Ovary (tissue), 9 donors: ENCODE measurements around the gene KRT3. TPM values are rescaled to one million over a fixed set of nuclear protein-coding genes. Genes with fewer than 3 reads are reported as not detected.

Source experiments
- DNase-seq, 5 donors: peaks; one replicate each; pipeline ENCODE4 v3.0.0-alpha.2; 2019 to 2020
- H3K27ac ChIP-seq, 2 donors: fragments of 200-600 bp; one replicate each; pipeline versions ENCODE4 v1.5.1 to v1.8.0; 2019 to 2022
- H3K27me3 ChIP-seq: fragments of 200-600 bp; one replicate; pipeline ENCODE4 v1.8.0; 2022
- H3K36me3 ChIP-seq: fragments of 200-600 bp; sonication (generic); one replicate; pipeline ENCODE4 v1.5.1; 2019
- H3K4me1 ChIP-seq: one replicate; pipeline ENCODE4 v1.8.1; 2013; ENCODE audit warnings: mild to moderate bottlenecking, moderate library complexity; ENCODE audit not compliant: insufficient read depth
- H3K4me3 ChIP-seq: fragments of 200-600 bp; sonication (generic); one replicate; pipeline ENCODE4 v1.5.1; 2017
- H3K9me3 ChIP-seq, 2 donors: fragments of 200-600 bp in 1 of 2; sonication (generic) in 1 of 2; one replicate each; pipeline versions ENCODE4 v1.5.1 to v1.8.1; 2013 to 2019; ENCODE audit warnings: mild to moderate bottlenecking in 1 of 2, moderate library complexity in 1 of 2
- EP300 ChIP-seq: sonication (generic); formaldehyde crosslinking; IDR thresholded peaks from one replicate; pipeline ENCODE4 v1.6.1; 2017; ENCODE audit warnings: antibody characterized with exemption
- POLR2A ChIP-seq: fragments of 450-650 bp; IDR thresholded peaks from one replicate; pipeline ENCODE4 v1.6.1; 2017; ENCODE audit warnings: antibody characterized with exemption, mild to moderate bottlenecking, moderate library complexity
- WGBS, 3 donors: extraction: QIAGEN DNeasy Blood & Tissue Kit in 1 of 3; methylation state at CpG; one replicate each; pipeline versions ENCODE4 v1.1.5 to v1.1.7; 2013 to 2017; 5-methylcytosine and 5-hydroxymethylcytosine counted together
- intact Hi-C, 4 donors: fragments of 100-400 bp; cut with DNase I; formaldehyde crosslinking; loops; one replicate each; pipeline versions ENCODE4 v1.11.0 to v1.15.1; 2022 to 2023
- polyA plus RNA-seq, 2 donors: library from polyadenylated mRNA; stranded (reverse); fragments of 200-250 nt in 1 of 2; fragments of 350-450 nt in 1 of 2; fragmentation: Illumina TruSeq in 1 of 2; extraction: RNeasy Lipid Tissue Mini Kit (QIAGEN cat#74804) in 1 of 2; gene quantifications; one replicate each; pipeline ENCODE4 v1.2.3, GENCODE V29; 2013 to 2014
- total RNA-seq, 7 donors: library from RNA; depleted of rRNA in 2 of 7; stranded (reverse); fragments of >200 nt in 2 of 7; fragmentation: NEBNext Ultra II Directional in 3 of 7; extraction: Animal tissue kit (Norgen Biotek cat#: 25700) in 3 of 7; gene quantifications; one replicate each; pipeline versions ENCODE4 v1.1.0 to v1.2.4, GENCODE V29; 2016 to 2023
- TF ChIP-seq, protein P1 (sequence below), 3 donors: fragments of 450-650 bp in 2 of 3; fragments of 200-600 bp in 1 of 3; IDR thresholded peaks; one replicate each; pipeline versions ENCODE4 v1.5.1 to v1.8.0; 2016 to 2022; ENCODE audit warnings: antibody characterized with exemption in 3 of 3, mild to moderate bottlenecking in 1 of 3
- donor health status: DM: no; HTN: no; CAD: no; lungs with moderate emphysema.
- donor health status: DM: no; HTN: no; CAD: no.
- donor health status: Bipolar disorder and iron deficiency.
- donor health status: DM: yes; HTN: yes; CAD: no.
- donor health status: DM: no; HTN: no; CAD: no.
- donor health status: DM: yes; HTN: yes; CAD: no.

KRT3 gene
- total and polyA plus RNA-seq, 9 donors, result not detected

DNA sequence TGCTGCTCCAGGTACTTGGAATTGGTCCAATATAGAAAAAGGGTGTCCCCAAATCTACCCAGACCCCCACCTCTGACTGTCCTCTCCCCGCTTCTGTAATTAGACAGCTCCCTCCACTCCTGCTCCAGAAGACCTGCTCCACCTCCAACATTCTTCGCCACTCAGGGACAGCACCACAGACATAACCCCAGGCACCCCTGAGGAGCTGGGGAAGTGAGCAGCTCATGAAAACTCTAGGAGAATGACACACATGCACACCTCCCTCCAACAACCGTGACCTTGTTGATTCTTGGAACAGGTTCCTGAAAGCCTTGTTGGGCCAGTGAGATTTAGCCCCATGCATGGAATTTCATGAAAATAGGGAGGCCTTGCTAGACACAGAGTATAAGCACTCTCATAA is 9.8 kb upstream of the KRT3 start:
- Histone ChIP-seq H3K9me3 (no peaks in the 10 kb centered on the region), H3K27me3 (no peaks in the 10 kb centered on the region), H3K27ac (no peak overlapping the region), H3K4me3 (no peak overlapping the region), H3K36me3 (no peaks in the 10 kb centered on the region), H3K4me1 (no peaks in the 10 kb centered on the region)
- no peak for DNase-seq
- intact Hi-C loops, result no loop called here
- WGBS, 3 donors, result 48 to 62% (median 55%) methylated on average over 3 of the region's 3 CpGs
- no peak for TF ChIP-seq EP300
- TF ChIP-seq, protein P1, sequence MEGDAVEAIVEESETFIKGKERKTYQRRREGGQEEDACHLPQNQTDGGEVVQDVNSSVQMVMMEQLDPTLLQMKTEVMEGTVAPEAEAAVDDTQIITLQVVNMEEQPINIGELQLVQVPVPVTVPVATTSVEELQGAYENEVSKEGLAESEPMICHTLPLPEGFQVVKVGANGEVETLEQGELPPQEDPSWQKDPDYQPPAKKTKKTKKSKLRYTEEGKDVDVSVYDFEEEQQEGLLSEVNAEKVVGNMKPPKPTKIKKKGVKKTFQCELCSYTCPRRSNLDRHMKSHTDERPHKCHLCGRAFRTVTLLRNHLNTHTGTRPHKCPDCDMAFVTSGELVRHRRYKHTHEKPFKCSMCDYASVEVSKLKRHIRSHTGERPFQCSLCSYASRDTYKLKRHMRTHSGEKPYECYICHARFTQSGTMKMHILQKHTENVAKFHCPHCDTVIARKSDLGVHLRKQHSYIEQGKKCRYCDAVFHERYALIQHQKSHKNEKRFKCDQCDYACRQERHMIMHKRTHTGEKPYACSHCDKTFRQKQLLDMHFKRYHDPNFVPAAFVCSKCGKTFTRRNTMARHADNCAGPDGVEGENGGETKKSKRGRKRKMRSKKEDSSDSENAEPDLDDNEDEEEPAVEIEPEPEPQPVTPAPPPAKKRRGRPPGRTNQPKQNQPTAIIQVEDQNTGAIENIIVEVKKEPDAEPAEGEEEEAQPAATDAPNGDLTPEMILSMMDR (IDR thresholded peaks at IDR 0.05), result no peak
- no peak for TF ChIP-seq POLR2A

DNA sequence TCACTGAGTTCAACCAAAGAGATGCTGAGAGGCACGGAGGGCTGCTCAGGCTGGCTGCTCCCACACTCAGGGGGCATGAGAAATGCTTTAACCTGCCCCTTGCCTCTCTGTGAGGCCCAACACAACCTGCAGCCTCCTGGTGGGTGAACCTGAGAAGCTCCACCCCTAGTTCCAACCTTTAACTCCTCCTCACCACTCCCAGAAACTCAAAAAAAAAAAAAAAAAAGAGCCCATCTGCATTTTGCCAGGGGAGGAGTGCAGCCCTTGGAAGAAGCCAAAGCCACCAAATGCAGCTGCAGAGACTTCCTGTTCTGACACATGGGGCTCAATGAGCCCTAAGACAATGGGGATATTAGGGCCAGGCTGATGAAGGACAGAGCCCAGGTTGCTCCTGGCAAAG is 9.1 kb upstream of the KRT3 start:
- Histone ChIP-seq H3K4me3 (no peak overlapping the region), H3K27ac (no peak overlapping the region), H3K4me1 (no peaks in the 10 kb centered on the region), H3K9me3 (no peaks in the 10 kb centered on the region), H3K27me3 (no peaks in the 10 kb centered on the region), H3K36me3 (no peaks in the 10 kb centered on the region)
- TF ChIP-seq, protein P1 (IDR thresholded peaks at IDR 0.05), result no peak
- TF ChIP-seq EP300 (no peak), POLR2A (no peak)
- 4 to 17% (median 13%) methylated on average over 1 of the region's 1 CpG for WGBS, 3 donors
- intact Hi-C loops, result no loop called here
- DNase-seq, result no peak

DNA sequence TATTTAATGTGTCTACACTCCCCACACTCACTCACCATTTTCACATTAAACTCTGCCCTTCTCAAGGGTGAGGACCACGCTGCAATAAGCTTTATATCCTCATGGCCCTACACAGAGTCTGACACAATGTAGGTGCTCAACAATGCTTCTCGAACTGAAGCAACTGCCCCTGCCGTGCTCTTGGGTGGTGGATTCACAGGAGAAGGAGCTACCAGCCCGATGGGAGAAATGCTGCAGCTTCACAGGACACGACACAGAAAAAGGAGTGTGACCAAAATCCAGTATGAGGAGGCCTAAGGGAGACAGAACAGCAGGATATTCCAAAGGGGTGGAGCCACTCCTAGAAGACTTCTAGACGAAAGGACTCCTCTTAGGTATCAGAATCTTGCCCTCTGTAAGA is 6.5 kb upstream of the KRT3 start:
- no peak for DNase-seq
- TF ChIP-seq, protein P1 (IDR thresholded peaks at IDR 0.05), result no peak
- no peak for TF ChIP-seq EP300
- TF ChIP-seq POLR2A, result no peak
- 55 to 73% (median 66%) methylated on average over 6 of the region's 6 CpGs for WGBS, 3 donors
- no peaks in the 10 kb centered on the region for H3K36me3 ChIP-seq
- H3K4me1 ChIP-seq, result no peaks in the 10 kb centered on the region
- H3K27me3 ChIP-seq, result no peaks in the 10 kb centered on the region
- H3K9me3 ChIP-seq, result no peaks in the 10 kb centered on the region
- intact Hi-C loops, result no loop called here
- no peak overlapping the region for H3K27ac ChIP-seq
- no peak overlapping the region for H3K4me3 ChIP-seq

DNA sequence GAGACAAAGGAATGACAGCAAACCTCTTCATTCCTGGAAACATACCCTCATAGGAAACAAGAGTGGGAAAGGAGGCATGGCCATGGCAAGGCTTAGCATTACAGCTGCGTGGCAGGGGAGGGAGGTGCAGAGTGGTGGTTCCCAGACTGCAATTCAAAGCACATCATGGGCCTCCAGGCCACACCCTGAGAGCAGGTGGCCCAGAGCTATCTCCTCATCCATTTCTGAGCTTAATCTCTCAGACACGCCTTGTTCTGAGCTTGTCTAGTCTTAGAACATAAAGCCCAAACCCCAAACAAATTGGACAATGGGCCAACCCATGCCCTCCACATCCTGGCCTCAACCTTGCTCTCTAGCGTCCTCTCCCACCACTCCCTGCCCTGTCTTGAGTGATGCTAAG is 5.9 kb upstream of the KRT3 start:
- H3K4me1 ChIP-seq, result no peaks in the 10 kb centered on the region
- TF ChIP-seq EP300, result no peak
- TF ChIP-seq, protein P1 (IDR thresholded peaks at IDR 0.05), result no peak
- TF ChIP-seq POLR2A, result no peak
- 63 to 79% (median 78%) methylated on average over 3 of the region's 3 CpGs for WGBS, 3 donors
- H3K27ac ChIP-seq, result no peak overlapping the region
- H3K27me3 ChIP-seq, result no peaks in the 10 kb centered on the region
- intact Hi-C loops, result no loop called here
- H3K4me3 ChIP-seq, result no peak overlapping the region
- no peaks in the 10 kb centered on the region for H3K36me3 ChIP-seq
- no peaks in the 10 kb centered on the region for H3K9me3 ChIP-seq
- no peak for DNase-seq
